NT2/D1 (cell line): Measurements from ENCODE around the gene PTPRB.

Source experiments
- SUZ12 ChIP-seq: IDR thresholded peaks from 2 replicates; pipeline ENCODE4 v1.6.1; 2011; ENCODE audit not compliant: insufficient read length, insufficient read depth; ENCODE audit errors: extremely low read depth
- YY1 ChIP-seq: IDR thresholded peaks from 2 replicates; pipeline ENCODE4 v1.6.1; 2011; ENCODE audit not compliant: insufficient read length, insufficient read depth
- ZNF274 ChIP-seq: IDR thresholded peaks from 2 replicates; pipeline ENCODE4 v1.6.1; 2011; ENCODE audit warnings: mild to moderate bottlenecking, low read depth, low read length

DNA sequence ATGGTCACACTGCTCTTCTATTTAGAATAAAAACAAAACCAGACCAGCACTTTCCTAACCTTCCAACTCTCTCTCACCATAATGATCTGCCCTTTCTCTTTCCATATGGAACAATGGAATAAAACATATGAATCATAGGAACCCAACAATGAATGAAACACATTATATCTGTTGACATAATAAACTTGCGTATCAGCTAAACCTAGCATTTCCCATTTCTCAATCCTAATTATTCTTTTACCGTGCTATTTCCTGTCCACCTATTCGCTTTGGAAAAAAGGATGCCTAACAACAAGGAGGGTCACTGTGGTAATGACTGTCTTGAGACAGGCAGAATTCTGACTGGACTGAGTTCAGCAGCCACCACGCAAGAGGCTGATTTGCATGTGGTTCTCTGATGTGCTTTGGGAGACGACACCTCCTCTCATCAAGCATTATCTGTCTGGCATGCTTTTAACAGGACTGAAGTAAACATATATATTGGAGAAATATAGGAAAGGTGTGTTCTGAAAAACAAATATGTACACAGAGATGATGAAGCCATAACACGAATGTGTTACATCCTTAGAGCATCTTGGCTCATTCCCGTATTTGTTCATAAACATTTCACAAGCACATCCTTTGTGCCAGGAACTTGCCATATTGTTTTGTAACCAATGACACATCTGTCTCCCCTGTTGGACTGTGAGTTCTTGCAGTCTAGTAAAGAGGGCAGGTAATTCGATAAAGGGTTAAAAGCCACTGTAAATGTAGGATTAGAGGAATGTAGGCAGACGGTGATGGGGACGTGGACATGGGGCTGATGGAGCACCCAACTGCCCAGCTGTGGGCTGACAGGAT lies 87.7 kb downstream of the PTPRB start:
- no peak for TF ChIP-seq ZNF274
- TF ChIP-seq YY1, result no peak
- no peak for TF ChIP-seq SUZ12
